Endothelial cell of umbilical vein (primary cell): ENCODE data around the gene UBE2I. TPM values are rescaled to one million over a fixed set of nuclear protein-coding genes. Genes with fewer than 3 reads are reported as not detected.

Experiments
- BruUV-seq: library from RNA; stranded (reverse); fragments of 400-500 nt; replicated peaks from 2 replicates; lab custom pipeline; 2021; lab: Mats Ljungman, UMichigan
- CTCF ChIA-PET: fragments of 300-600, 350-600 bp; sonication (Branson Sonifier 250); formaldehyde crosslinking; loops from one replicate; lab custom pipeline; 2021; ENCODE audit warnings: antibody characterized with exemption, inconsistent platforms; lab: Charles Lee
- POLR2A ChIA-PET: fragments of 300-600, 350-600 bp; sonication (Branson Sonifier 250); formaldehyde crosslinking; loops from one replicate; lab custom pipeline; 2021; ENCODE audit warnings: antibody characterized with exemption, inconsistent platforms; lab: Charles Lee
- DNase-seq: peaks from one replicate; pipeline ENCODE4 v3.0.0-alpha.2; 2011; ENCODE audit warnings: low read depth, low spot score
- FAIRE-seq: peaks from 2 replicates; lab custom pipeline; 2011; peaks lifted over from hg19 to GRCh38; lab: Jason Lieb, UNC
- H2AFZ ChIP-seq: 2 replicates; pipeline ENCODE4 v1.6.0; 2012; ENCODE audit warnings: low read depth, low read length, control low read depth, inconsistent platforms
- H3K27ac ChIP-seq: 2 replicates; pipeline ENCODE4 v1.5.1; 2011; ENCODE audit warnings: low read depth, mild to moderate bottlenecking, control low read depth, low read length, moderate library complexity; ENCODE audit not compliant: insufficient read depth
- H3K27me3 ChIP-seq, 2 experiments: 2 replicates each; pipeline versions ENCODE4 v1.6.0 to v1.6.1; 2011; ENCODE audit warnings: low read length in 2 of 2, mixed read lengths in 1 of 2; ENCODE audit not compliant: control insufficient read depth in 2 of 2, insufficient read depth in 2 of 2
- H3K36me3 ChIP-seq, 2 experiments: 2 replicates in 1 of 2; 3 replicates in 1 of 2; pipeline ENCODE4 v1.5.1; 2011; ENCODE audit warnings: low read length in 2 of 2, mild to moderate bottlenecking in 1 of 2, moderate library complexity in 1 of 2; ENCODE audit not compliant: control insufficient read depth in 2 of 2, insufficient read depth in 2 of 2; ENCODE audit errors: extremely low read depth in 1 of 2
- H3K4me1 ChIP-seq: 3 replicates; pipeline ENCODE4 v1.5.1; 2011; ENCODE audit warnings: mild to moderate bottlenecking, low read length; ENCODE audit not compliant: control insufficient read depth, insufficient read depth; ENCODE audit errors: extremely low read depth
- H3K4me2 ChIP-seq: 2 replicates; pipeline ENCODE4 v1.6.1; 2011; ENCODE audit warnings: low read length, control low read depth, mixed read lengths; ENCODE audit not compliant: insufficient read depth
- H3K4me3 ChIP-seq, 3 experiments: fragments of 200-600 bp in 1 of 3; sonication (generic), shearing (Covaris generic) in 1 of 3; replicated peaks in 1 of 3; 2 replicates each; pipeline ENCODE4 v1.5.1; 2011 to 2016; ENCODE audit warnings: control low read depth in 3 of 3, low read length in 3 of 3, mild to moderate bottlenecking in 2 of 3, inconsistent platforms in 1 of 3, low read depth in 1 of 3, moderate library complexity in 1 of 3; ENCODE audit not compliant: insufficient read depth in 1 of 3
- H3K79me2 ChIP-seq: 2 replicates; pipeline ENCODE4 v1.6.0; 2012; ENCODE audit warnings: low read length, inconsistent platforms; ENCODE audit not compliant: control insufficient read depth, insufficient read depth
- H3K9ac ChIP-seq: replicated peaks from 2 replicates; pipeline ENCODE3; 2011; ENCODE audit warnings: low read length, control low read depth; ENCODE audit not compliant: insufficient read depth; ENCODE audit errors: extremely low read depth
- H3K9me1 ChIP-seq: replicated peaks from 3 replicates; pipeline ENCODE4 v1.6.0; 2011; ENCODE audit warnings: mild to moderate bottlenecking, low read length; ENCODE audit not compliant: control insufficient read depth, insufficient read depth; ENCODE audit errors: extremely low read depth
- H3K9me3 ChIP-seq: replicated peaks from 2 replicates; pipeline ENCODE4 v1.5.1; 2012; ENCODE audit warnings: low read length, inconsistent platforms; ENCODE audit not compliant: control insufficient read depth, insufficient read depth
- H4K20me1 ChIP-seq: replicated peaks from 2 replicates; pipeline ENCODE3; 2011; ENCODE audit warnings: mild to moderate bottlenecking, low read length; ENCODE audit not compliant: control insufficient read depth, insufficient read depth; ENCODE audit errors: extremely low read depth
- CTCF ChIP-seq, 2 donors: IDR thresholded peaks; 1 replicate in 1 of 2; 2 replicates in 1 of 2; pipeline ENCODE4 v1.5.1; 2011; ENCODE audit warnings: low read length in 2 of 2, mild to moderate bottlenecking in 2 of 2, moderate library complexity in 2 of 2, control low read depth in 1 of 2, inconsistent platforms in 1 of 2, low read depth in 1 of 2; ENCODE audit not compliant: insufficient read depth in 1 of 2; ENCODE audit errors: extremely low read depth in 1 of 2
- EZH2 ChIP-seq: IDR thresholded peaks from 2 replicates; pipeline ENCODE4 v1.6.1; 2012; ENCODE audit warnings: borderline replicate concordance, low read depth, mild to moderate bottlenecking, moderate library complexity, low read length, inconsistent platforms; ENCODE audit not compliant: severe bottlenecking
- FOS ChIP-seq: IDR thresholded peaks from 2 replicates; pipeline ENCODE4 v1.6.1; 2011; ENCODE audit warnings: mild to moderate bottlenecking, low read length, moderate library complexity, borderline replicate concordance; ENCODE audit not compliant: insufficient read depth
- GATA2 ChIP-seq: IDR thresholded peaks from 2 replicates; pipeline ENCODE4 v1.7.0; 2011; ENCODE audit warnings: low read depth, mild to moderate bottlenecking, moderate library complexity, mixed read lengths, low read length; ENCODE audit not compliant: insufficient read length, insufficient read depth
- JUN ChIP-seq: IDR thresholded peaks from 2 replicates; pipeline ENCODE4 v1.6.1; 2011; ENCODE audit warnings: borderline replicate concordance, low read depth; ENCODE audit not compliant: insufficient read length, insufficient read depth
- MAX ChIP-seq: IDR thresholded peaks from 2 replicates; pipeline ENCODE4 v1.6.1; 2011; ENCODE audit not compliant: insufficient read depth, insufficient read length
- MYC ChIP-seq: IDR thresholded peaks from one replicate; pipeline ENCODE4 v1.6.1; 2011; ENCODE audit warnings: mild to moderate bottlenecking, low read depth, low read length
- POLR2A ChIP-seq: IDR thresholded peaks from 2 replicates; pipeline ENCODE4 v1.6.1; 2012; ENCODE audit warnings: low read depth, mild to moderate bottlenecking, control low read depth, low read length
- POLR2AphosphoS5 ChIP-seq: IDR thresholded peaks from 2 replicates; pipeline ENCODE4 v1.6.1; 2012; ENCODE audit warnings: low read depth, mild to moderate bottlenecking, control low read depth, low read length, moderate library complexity; ENCODE audit not compliant: insufficient read depth
- dilution Hi-C: fragments of 300-500 bp; cut with MboI; formaldehyde crosslinking; loops from one replicate; pipeline ENCODE4 v1.15.0; 2019; ENCODE audit warnings: low sequenced_read_pairs; ENCODE audit not compliant: extremely low pct_ligation_motif_present
- intact Hi-C: fragments of 100-400 bp; cut with micrococcal nuclease; formaldehyde crosslinking; loops from one replicate; pipeline ENCODE4 v1.10.0; 2022
- polyA plus RNA-seq, 4 experiments: library from polyadenylated mRNA; depleted of rRNA in 3 of 4; stranded (reverse) in 3 of 4; unstranded in 1 of 4; fragments of >200 nt; gene quantifications; 2 replicates each; pipeline versions ENCODE4 v1.2.1 to v1.2.3, GENCODE V29; 2011 to 2012; ENCODE audit warnings: missing spikeins in 1 of 4
- total RNA-seq: library from RNA; stranded (reverse); gene quantifications from 2 replicates; pipeline ENCODE4 v1.2.3, GENCODE V29; 2021

Gene UBE2I
- total and polyA plus RNA-seq, 2 donors (not counting 3 experiments of a cell fraction or from before 2014, with no cell fraction given) = 122 to 233 TPM

- no peak overlapping the region for H2AFZ ChIP-seq
- H3K79me2 ChIP-seq = no peaks in the 10 kb centered on the region
- H3K9me1 ChIP-seq = no peaks in the 10 kb centered on the region
- CTCF ChIA-PET = interaction anchor here (0.8 kb wide), 1 partner anchor 9 kb away, joined by 3 read pairs; no protein-coding TSS in a partner anchor
- no peak overlapping the region for H3K4me3 ChIP-seq
- peaks cover 2% of the 10 kb centered on the region for H3K4me1 ChIP-seq
- H3K27me3 ChIP-seq = peaks cover 0 to under 1% of the 10 kb centered on the region in 2 experiments
- no peaks in the 10 kb centered on the region for H4K20me1 ChIP-seq
- H3K4me2 ChIP-seq = no peak overlapping the region
- H3K9me3 ChIP-seq = no peaks in the 10 kb centered on the region
- TF ChIP-seq MAX = no peak
- peak; percentile 79 for TF ChIP-seq GATA2
- TF ChIP-seq EZH2 = no peak
- no peak for TF ChIP-seq MYC
- TF ChIP-seq POLR2AphosphoS5 = no peak
- TF ChIP-seq POLR2A = no peak
- TF ChIP-seq JUN = peak; percentile 5
- TF ChIP-seq CTCF (IDR thresholded peaks at IDR 0.05; ENCODE audit: extremely low read depth in 1 of 2, insufficient read depth in 1 of 2, low read depth in 1 of 2, low read length in 2 of 2) = no peak
- TF ChIP-seq FOS = peak; percentile 61
- no peak overlapping the region for H3K9ac ChIP-seq
- BruUV-seq = no TSS peak
- POLR2A ChIA-PET = no interaction called here
- H3K36me3 ChIP-seq = no peaks in the 10 kb centered on the region
- intact Hi-C loops (no loop called here), dilution Hi-C loops (no loop called here)
- peak; percentile 28 for FAIRE-seq
- peak; percentile 16 for DNase-seq
- no peak overlapping the region for H3K27ac ChIP-seq
Measured at GRCh38 chr16:1297018-1297696, 12.3 kb upstream of the UBE2I start.
